Measurements from ENCODE around the gene GMDS. TPM values are rescaled to one million over a fixed set of nuclear protein-coding genes. Genes with fewer than 3 reads are reported as not detected.

Gene GMDS
- total and polyA plus RNA-seq, 2 of the 8 experiments (the other 6 are each of a cell fraction or from before 2014, with no cell fraction given): 16.8 to 50.0 TPM

DNA sequence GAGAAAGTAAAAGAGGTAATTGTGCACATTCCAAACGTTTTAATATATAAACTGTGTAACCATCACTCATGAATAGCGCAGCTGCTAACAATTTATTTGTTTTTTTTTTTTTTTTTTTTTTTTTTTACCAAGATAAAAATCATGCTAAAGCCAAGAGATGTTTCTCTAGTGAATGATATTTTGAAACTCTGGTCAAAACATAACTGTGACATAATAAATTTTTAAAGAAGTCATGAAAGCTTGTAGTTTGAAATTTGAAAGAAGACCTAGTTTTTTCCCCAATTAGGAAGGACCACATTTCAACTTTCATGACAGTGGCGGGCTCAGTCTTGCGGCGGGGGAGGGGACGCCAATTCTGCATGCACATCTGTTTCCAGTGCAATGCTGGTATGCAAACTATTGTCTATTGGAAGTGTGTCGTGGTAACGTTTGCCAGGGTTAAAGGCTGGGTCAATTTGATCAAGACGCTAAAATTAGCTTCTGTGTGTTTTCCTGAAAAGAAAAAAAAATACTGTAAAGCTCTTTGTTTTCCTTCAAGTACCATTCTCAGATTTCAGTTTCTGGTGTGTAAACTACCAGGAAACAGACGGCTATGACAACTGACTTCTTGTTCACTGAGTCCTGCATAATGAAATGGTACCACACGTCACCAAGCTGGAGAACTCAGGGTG is 423.8 kb downstream of the GMDS start:
- Histone ChIP-seq H4K8ac (ENCODE audit: extremely low read depth, insufficient read depth, low read length) (no peak overlapping the region), H4K20me1 (replicated peaks in 1 of 2; ENCODE audit: control insufficient read depth in 1 of 2, insufficient read depth in 2 of 2, low read length in 2 of 2) (no peaks in the 10 kb centered on the region), H3K4me3 (ENCODE audit: extremely low read depth in 1 of 4, insufficient read depth in 2 of 4, low read depth in 3 of 4, low read length in 4 of 4) (no peak overlapping the region), H2BK15ac (ENCODE audit: low read length) (no peak overlapping the region), H3K4me2 (ENCODE audit: insufficient read depth in 1 of 2, low read depth in 2 of 2, low read length in 2 of 2) (no peak overlapping the region), H3K56ac (replicated peaks; ENCODE audit: insufficient read length, low read depth, low read length) (no peak overlapping the region), H2AFZ (ENCODE audit: low read length) (no peak overlapping the region), H3K9me3 (ENCODE audit: insufficient read depth in 2 of 2, low read depth in 1 of 2, low read length in 1 of 2) (no peaks in the 10 kb centered on the region), H2BK20ac (ENCODE audit: low read length) (no peak overlapping the region), H3K27me3 (replicated peaks in 1 of 4; ENCODE audit: control insufficient read depth in 3 of 4, extremely low read depth in 1 of 4, insufficient read depth in 3 of 4, low read length in 3 of 4) (no peaks in the 10 kb centered on the region), H3K18ac (ENCODE audit: extremely low read depth, low read length) (no peak overlapping the region), H3K79me1 (ENCODE audit: low read depth, low read length) (no peaks in the 10 kb centered on the region), H3K9ac (replicated peaks in 1 of 4; ENCODE audit: extremely low read depth in 1 of 4, low read depth in 3 of 4, low read length in 3 of 4) (no peak overlapping the region), H2BK120ac (replicated peaks; ENCODE audit: low read depth, low read length) (no peak overlapping the region), H3K4ac (replicated peaks; ENCODE audit: insufficient read length, low read depth, low read length) (no peak overlapping the region), H2BK5ac (ENCODE audit: low read depth, low read length) (no peak overlapping the region), H2AK5ac (ENCODE audit: low read depth, low read length) (no peak overlapping the region), H2BK12ac (ENCODE audit: low read depth, low read length) (no peak overlapping the region), H3K4me1 (replicated peaks in 1 of 4; ENCODE audit: control insufficient read depth in 3 of 4, insufficient read depth in 4 of 4, low read length in 3 of 4) (peaks cover 0 to 3% (median 2%) of the 10 kb centered on the region in 4 experiments; a peak in 3 of 7 replicates), H3K23me2 (ENCODE audit: low read depth, low read length) (no peaks in the 10 kb centered on the region; the same call in 1 of the 2 replicates), H3K23ac (ENCODE audit: insufficient read length) (no peak overlapping the region), H3K36me3 (ENCODE audit: control insufficient read depth in 2 of 4, insufficient read depth in 4 of 4, low read length in 3 of 4) (no peaks in the 10 kb centered on the region), H4K91ac (replicated peaks; ENCODE audit: insufficient read length, low read length) (no peak overlapping the region), H3K27ac (ENCODE audit: low read depth, low read length) (no peak overlapping the region), H3K14ac (ENCODE audit: insufficient read length) (no peak overlapping the region), H3K79me2 (ENCODE audit: control insufficient read depth in 1 of 2, insufficient read depth in 2 of 2, low read length in 2 of 2) (no peaks in the 10 kb centered on the region), H4K5ac (ENCODE audit: insufficient read length, low read depth, low read length) (no peak overlapping the region)
- FAIRE-seq: no peak
- no peak for TF ChIP-seq ATF2 (IDR thresholded peaks at IDR 0.05; ENCODE audit: low read length)
- no peak for TF ChIP-seq POLR2A (IDR thresholded peaks at IDR 0.05; ENCODE audit: control extremely low read depth in 1 of 2, low read depth in 2 of 2, low read length in 2 of 2)
- TF ChIP-seq, protein P1, sequence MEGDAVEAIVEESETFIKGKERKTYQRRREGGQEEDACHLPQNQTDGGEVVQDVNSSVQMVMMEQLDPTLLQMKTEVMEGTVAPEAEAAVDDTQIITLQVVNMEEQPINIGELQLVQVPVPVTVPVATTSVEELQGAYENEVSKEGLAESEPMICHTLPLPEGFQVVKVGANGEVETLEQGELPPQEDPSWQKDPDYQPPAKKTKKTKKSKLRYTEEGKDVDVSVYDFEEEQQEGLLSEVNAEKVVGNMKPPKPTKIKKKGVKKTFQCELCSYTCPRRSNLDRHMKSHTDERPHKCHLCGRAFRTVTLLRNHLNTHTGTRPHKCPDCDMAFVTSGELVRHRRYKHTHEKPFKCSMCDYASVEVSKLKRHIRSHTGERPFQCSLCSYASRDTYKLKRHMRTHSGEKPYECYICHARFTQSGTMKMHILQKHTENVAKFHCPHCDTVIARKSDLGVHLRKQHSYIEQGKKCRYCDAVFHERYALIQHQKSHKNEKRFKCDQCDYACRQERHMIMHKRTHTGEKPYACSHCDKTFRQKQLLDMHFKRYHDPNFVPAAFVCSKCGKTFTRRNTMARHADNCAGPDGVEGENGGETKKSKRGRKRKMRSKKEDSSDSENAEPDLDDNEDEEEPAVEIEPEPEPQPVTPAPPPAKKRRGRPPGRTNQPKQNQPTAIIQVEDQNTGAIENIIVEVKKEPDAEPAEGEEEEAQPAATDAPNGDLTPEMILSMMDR (IDR thresholded peaks at IDR 0.05; ENCODE audit: control extremely low read depth in 1 of 3, insufficient read depth in 1 of 3, low read depth in 1 of 3, low read length in 3 of 3): no peak
- TF ChIP-seq CEBPB (IDR thresholded peaks at IDR 0.05; ENCODE audit: low read depth, low read length): no peak
- TF ChIP-seq CHD1 (IDR thresholded peaks at IDR 0.05; ENCODE audit: low read depth, low read length): no peak
- no peak for TF ChIP-seq CHD2 (IDR thresholded peaks at IDR 0.05; ENCODE audit: low read length)
- TF ChIP-seq TEAD4 (IDR thresholded peaks at IDR 0.05; ENCODE audit: low read depth, low read length): no peak
- no peak for TF ChIP-seq BACH1 (IDR thresholded peaks at IDR 0.05; ENCODE audit: low read length)
- no peak for TF ChIP-seq BRCA1 (IDR thresholded peaks at IDR 0.05; ENCODE audit: low read depth, low read length)
- TF ChIP-seq SP2 (IDR thresholded peaks at IDR 0.05; ENCODE audit: low read length): no peak
- ChIA-PET POLR2A (ENCODE audit: partially characterized antibody) (interaction anchor here (1.1 kb wide), 1 partner anchor 1254 kb away, joined by 3 read pairs; no protein-coding TSS in a partner anchor), CTCF (ENCODE audit: partially characterized antibody) (interaction anchor here (1.0 kb wide), 1 partner anchor 628 kb away, joined by 3 read pairs; no protein-coding TSS in a partner anchor)
- 83% methylated on average over 11 of the region's 11 CpGs; no CpG with 5 or more reads in 1 of the 2 experiments for WGBS, 2 experiments (ENCODE audit: extremely low coverage in 1 of 2, insufficient coverage in 1 of 2, insufficient read length in 1 of 2, insufficient replicate concordance in 2 of 2, low coverage in 1 of 2, low lambda C conversion rate in 2 of 2, missing lambda C conversion rate in 1 of 2)
- DNase-seq (ENCODE audit: low read depth in 1 of 2, low spot score in 2 of 2): no peak
